Gastroesophageal sphincter (tissue), 3 donors: ENCODE results near the gene ABHD12.

Source experiments
- EP300 ChIP-seq: sonication (generic); formaldehyde crosslinking; IDR thresholded peaks from one replicate; pipeline ENCODE4 v1.6.1; 2017; ENCODE audit warnings: antibody characterized with exemption, mild to moderate bottlenecking
- POLR2A ChIP-seq, 2 donors: fragments of 450-650 bp; IDR thresholded peaks; one replicate each; pipeline ENCODE4 v1.6.1; 2017; ENCODE audit warnings: antibody characterized with exemption in 2 of 2, mild to moderate bottlenecking in 2 of 2, moderate library complexity in 1 of 2
- POLR2AphosphoS5 ChIP-seq: sonication (generic); formaldehyde crosslinking; IDR thresholded peaks from one replicate; pipeline ENCODE4 v1.6.1; 2017; ENCODE audit warnings: antibody characterized with exemption
- TF ChIP-seq, protein P1 (sequence below), 4 experiments: fragments of 200-600 bp in 2 of 4; fragments of 450-650 bp in 2 of 4; sonication (generic) in 1 of 4; IDR thresholded peaks; one replicate each; pipeline ENCODE4 v1.5.1; 2017 to 2019; ENCODE audit warnings: antibody characterized with exemption in 4 of 4, mild to moderate bottlenecking in 2 of 4, moderate library complexity in 2 of 4

DNA sequence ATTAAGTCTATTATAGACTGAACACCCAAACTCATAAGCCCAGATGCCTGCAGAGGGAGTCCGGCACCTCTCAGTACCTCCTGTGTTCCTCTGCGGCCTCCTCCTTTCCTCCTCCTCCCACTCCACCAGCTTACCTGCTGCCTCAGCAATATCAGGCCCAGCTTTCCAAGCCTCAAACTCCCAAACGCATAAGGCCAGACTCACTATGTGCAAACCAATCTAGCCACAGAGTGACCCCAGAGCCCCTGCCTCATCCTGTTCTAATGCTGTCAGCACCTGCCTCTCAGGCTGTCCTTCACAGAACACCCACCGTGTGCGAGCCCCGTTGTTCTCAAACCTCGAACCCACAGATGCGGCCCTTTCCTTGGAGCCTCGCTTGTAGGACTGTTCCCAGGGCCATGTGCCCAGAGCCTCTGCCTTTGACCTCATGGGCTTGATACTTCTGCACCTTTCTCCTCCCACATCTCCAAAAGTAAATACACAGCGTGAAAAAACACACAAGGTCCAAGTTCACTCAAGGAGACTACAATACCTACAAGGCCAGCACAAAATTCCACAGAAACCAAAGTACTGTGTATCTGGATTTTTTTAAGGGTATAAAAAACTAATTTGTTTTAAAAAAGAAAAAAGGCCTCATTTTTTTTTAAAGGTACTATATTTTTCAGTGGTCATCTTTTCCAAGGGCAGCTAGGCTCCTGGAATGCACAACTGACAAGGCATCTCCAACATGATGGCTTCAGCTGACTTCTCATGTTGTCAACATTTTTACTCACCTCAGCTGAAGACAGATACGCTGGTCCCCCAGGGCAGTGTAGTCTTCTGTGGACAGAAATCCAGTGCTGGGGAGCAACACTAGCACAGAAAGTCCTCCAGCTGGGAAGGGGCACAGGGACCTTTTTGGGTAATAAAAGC is 52.3 kb downstream of the ABHD12 start:
- TF ChIP-seq, protein P1, sequence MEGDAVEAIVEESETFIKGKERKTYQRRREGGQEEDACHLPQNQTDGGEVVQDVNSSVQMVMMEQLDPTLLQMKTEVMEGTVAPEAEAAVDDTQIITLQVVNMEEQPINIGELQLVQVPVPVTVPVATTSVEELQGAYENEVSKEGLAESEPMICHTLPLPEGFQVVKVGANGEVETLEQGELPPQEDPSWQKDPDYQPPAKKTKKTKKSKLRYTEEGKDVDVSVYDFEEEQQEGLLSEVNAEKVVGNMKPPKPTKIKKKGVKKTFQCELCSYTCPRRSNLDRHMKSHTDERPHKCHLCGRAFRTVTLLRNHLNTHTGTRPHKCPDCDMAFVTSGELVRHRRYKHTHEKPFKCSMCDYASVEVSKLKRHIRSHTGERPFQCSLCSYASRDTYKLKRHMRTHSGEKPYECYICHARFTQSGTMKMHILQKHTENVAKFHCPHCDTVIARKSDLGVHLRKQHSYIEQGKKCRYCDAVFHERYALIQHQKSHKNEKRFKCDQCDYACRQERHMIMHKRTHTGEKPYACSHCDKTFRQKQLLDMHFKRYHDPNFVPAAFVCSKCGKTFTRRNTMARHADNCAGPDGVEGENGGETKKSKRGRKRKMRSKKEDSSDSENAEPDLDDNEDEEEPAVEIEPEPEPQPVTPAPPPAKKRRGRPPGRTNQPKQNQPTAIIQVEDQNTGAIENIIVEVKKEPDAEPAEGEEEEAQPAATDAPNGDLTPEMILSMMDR (IDR thresholded peaks at IDR 0.05): no peak
- TF ChIP-seq POLR2A (IDR thresholded peaks at IDR 0.05) (no peak), EP300 (no peak), POLR2AphosphoS5 (no peak)
